H9 (cell line): Measurements from ENCODE around the gene RPL28. TPM values are rescaled to one million over a fixed set of nuclear protein-coding genes. Genes with fewer than 3 reads are reported as not detected.

Experiments used
- DNase-seq: peaks from one replicate; pipeline ENCODE4 v3.0.0-alpha.2; 2017
- H2AFZ ChIP-seq: one replicate; pipeline ENCODE4 v1.6.1; 2013; ENCODE audit warnings: mild to moderate bottlenecking, low read length, control low read depth, moderate library complexity
- H2AK5ac ChIP-seq: 2 replicates; pipeline ENCODE4 v1.6.1; 2013; ENCODE audit warnings: low read length, control low read depth, mixed read lengths; ENCODE audit not compliant: insufficient read length
- H2BK120ac ChIP-seq: one replicate; pipeline ENCODE4 v1.6.1; 2013; ENCODE audit warnings: low read depth, mild to moderate bottlenecking, low read length, control low read depth, inconsistent platforms; ENCODE audit not compliant: poor library complexity, severe bottlenecking
- H2BK12ac ChIP-seq: 2 replicates; pipeline ENCODE4 v1.6.1; 2013; ENCODE audit warnings: low read length, control low read depth, mixed read lengths, low read depth; ENCODE audit not compliant: insufficient read length
- H2BK15ac ChIP-seq: 2 replicates; pipeline ENCODE4 v1.6.1; 2013; ENCODE audit warnings: low read depth, low read length, control low read depth
- H2BK20ac ChIP-seq: one replicate; pipeline ENCODE4 v1.6.1; 2013; ENCODE audit warnings: low read depth, mild to moderate bottlenecking, low read length, control low read depth, inconsistent platforms; ENCODE audit not compliant: poor library complexity, severe bottlenecking
- H2BK5ac ChIP-seq: 2 replicates; pipeline ENCODE4 v1.6.1; 2013; ENCODE audit warnings: low read length, control low read depth, mixed read lengths; ENCODE audit not compliant: insufficient read length
- H3K14ac ChIP-seq: 2 replicates; pipeline ENCODE4 v1.6.1; 2013; ENCODE audit warnings: low read length, control low read depth; ENCODE audit not compliant: insufficient read depth
- H3K18ac ChIP-seq: 2 replicates; pipeline ENCODE4 v1.6.1; 2013; ENCODE audit warnings: low read depth, mild to moderate bottlenecking, mixed read lengths, low read length, control low read depth; ENCODE audit not compliant: insufficient read length
- H3K23ac ChIP-seq: 2 replicates; pipeline ENCODE4 v1.6.1; 2013; ENCODE audit warnings: low read length, control low read depth, mixed read lengths, low read depth; ENCODE audit not compliant: insufficient read length
- H3K23me2 ChIP-seq: 2 replicates; pipeline ENCODE4 v1.6.1; 2013; ENCODE audit warnings: low read depth, mild to moderate bottlenecking, mixed read lengths, low read length, control low read depth; ENCODE audit not compliant: insufficient read length, poor library complexity, severe bottlenecking
- H3K27ac ChIP-seq: 2 replicates; pipeline ENCODE4 v1.5.1; 2013; ENCODE audit warnings: low read length, control low read depth, mixed read lengths, low read depth; ENCODE audit not compliant: insufficient read length
- H3K27me3 ChIP-seq: 2 replicates; pipeline ENCODE4 v1.6.1; 2013; ENCODE audit warnings: low read length, control low read depth, inconsistent platforms; ENCODE audit not compliant: insufficient read depth
- H3K4ac ChIP-seq: 2 replicates; pipeline ENCODE4 v1.6.1; 2013; ENCODE audit warnings: low read depth, mild to moderate bottlenecking, control low read depth, inconsistent platforms, low read length, moderate library complexity
- H3K4me1 ChIP-seq: 2 replicates; pipeline ENCODE4 v1.6.1; 2013; ENCODE audit warnings: low read length, control low read depth, inconsistent platforms; ENCODE audit not compliant: insufficient read depth
- H3K4me2 ChIP-seq: 2 replicates; pipeline ENCODE4 v1.6.1; 2013; ENCODE audit warnings: low read length, control low read depth, mixed read lengths; ENCODE audit not compliant: insufficient read length, insufficient read depth
- H3K56ac ChIP-seq: 2 replicates; pipeline ENCODE4 v1.6.1; 2013; ENCODE audit warnings: low read depth, mild to moderate bottlenecking, mixed read lengths, low read length, control low read depth; ENCODE audit not compliant: insufficient read length
- H3K79me1 ChIP-seq: 2 replicates; pipeline ENCODE4 v1.6.1; 2013; ENCODE audit warnings: low read depth, mild to moderate bottlenecking, moderate library complexity, low read length, control low read depth, inconsistent platforms; ENCODE audit not compliant: insufficient read depth, poor library complexity, severe bottlenecking
- H3K79me2 ChIP-seq: 2 replicates; pipeline ENCODE4 v1.6.1; 2013; ENCODE audit warnings: low read length, control low read depth, inconsistent platforms; ENCODE audit not compliant: insufficient read depth
- H3K9ac ChIP-seq: 2 replicates; pipeline ENCODE4 v1.6.1; 2013; ENCODE audit warnings: low read length, control low read depth, mixed read lengths; ENCODE audit not compliant: insufficient read length; ENCODE audit errors: extremely low read depth
- H3K9me3 ChIP-seq: one replicate; pipeline ENCODE4 v1.6.1; 2013; ENCODE audit warnings: low read depth, low read length, inconsistent platforms; ENCODE audit not compliant: control insufficient read depth
- H3T11ph ChIP-seq: one replicate; pipeline ENCODE4 v1.6.1; 2013; ENCODE audit warnings: mild to moderate bottlenecking, low read length, control low read depth, inconsistent platforms
- H4K20me1 ChIP-seq: one replicate; pipeline ENCODE4 v1.6.1; 2013; ENCODE audit not compliant: control insufficient read depth, insufficient read length, insufficient read depth
- H4K5ac ChIP-seq: 2 replicates; pipeline ENCODE4 v1.6.1; 2013; ENCODE audit warnings: low read depth, mild to moderate bottlenecking, mixed read lengths, low read length, control low read depth; ENCODE audit not compliant: insufficient read length
- H4K8ac ChIP-seq: replicated peaks from 2 replicates; pipeline ENCODE4 v1.6.1; 2013; ENCODE audit warnings: low read length, control low read depth, mixed read lengths, low read depth; ENCODE audit not compliant: insufficient read length
- H4K91ac ChIP-seq: 2 replicates; pipeline ENCODE4 v1.6.1; 2013; ENCODE audit warnings: low read depth, mild to moderate bottlenecking, moderate library complexity, mixed read lengths, low read length, control low read depth; ENCODE audit not compliant: insufficient read length
- H3K27ac Mint-ChIP-seq, 3 experiments: 2 replicates in 2 of 3; 3 replicates in 1 of 3; pipeline ENCODE4 v1.8.0; 2020 to 2021; ENCODE audit warnings: mixed read lengths in 3 of 3, mild to moderate bottlenecking in 1 of 3, moderate library complexity in 1 of 3
- H3K27me3 Mint-ChIP-seq: 2 replicates; pipeline ENCODE4 v1.8.0; 2021; ENCODE audit warnings: low read depth, mild to moderate bottlenecking, moderate library complexity, mixed read lengths
- H3K36me3 Mint-ChIP-seq, 3 experiments: 2 replicates in 2 of 3; 3 replicates in 1 of 3; pipeline ENCODE4 v1.8.0; 2020 to 2021; ENCODE audit warnings: low read depth in 3 of 3, mixed read lengths in 3 of 3; ENCODE audit not compliant: insufficient read depth in 1 of 3
- H3K4me1 Mint-ChIP-seq, 2 experiments: 2 replicates each; pipeline ENCODE4 v1.8.0; 2020; ENCODE audit warnings: mixed read lengths in 2 of 2
- H3K4me3 Mint-ChIP-seq, 2 experiments: 2 replicates in 1 of 2; 3 replicates in 1 of 2; pipeline ENCODE4 v1.8.0; 2020 to 2021; ENCODE audit warnings: mild to moderate bottlenecking in 2 of 2, mixed read lengths in 2 of 2, moderate library complexity in 1 of 2
- H3K9me3 Mint-ChIP-seq, 2 experiments: 2 replicates in 1 of 2; 3 replicates in 1 of 2; pipeline ENCODE4 v1.8.0; 2020; ENCODE audit warnings: mild to moderate bottlenecking in 2 of 2, mixed read lengths in 2 of 2, moderate library complexity in 1 of 2
- CTCF ChIP-seq: fragments of 200-600 bp; sonication (generic); conservative IDR thresholded peaks from 3 replicates; pipeline ENCODE4 v1.8.0; 2021; ENCODE audit warnings: antibody characterized with exemption, mild to moderate bottlenecking
- WGBS: extraction: QIAGEN DNeasy Blood & Tissue Kit; methylation state at CpG from one replicate; pipeline ENCODE4 v1.1.7; 2013; ENCODE audit warnings: missing lambda C conversion rate, low lambda C conversion rate, mixed read lengths; ENCODE audit not compliant: insufficient read length; ENCODE audit errors: extremely low coverage; 5-methylcytosine and 5-hydroxymethylcytosine counted together
- total RNA-seq: library from RNA; stranded (reverse); gene quantifications from 2 replicates; pipeline ENCODE4 v1.2.1, GENCODE V29; 2021

Gene RPL28
- total RNA-seq, 1 experiment from 2014 or later: 2,076 TPM

- Histone ChIP-seq H3K4me2 (peak within 1 kb of the TSS; percentile 76), H4K91ac (no peak within 1 kb of the TSS), H3K79me2 (no peaks in the 10 kb centered on the region), H3K4me1 (no peaks in the 10 kb centered on the region), H2BK5ac (no peak within 1 kb of the TSS), H3K27me3 (peaks cover 5% of the 10 kb centered on the region), H3K56ac (no peak within 1 kb of the TSS), H2AK5ac (no peak within 1 kb of the TSS), H3K9ac (no peak within 1 kb of the TSS), H2BK12ac (no peak within 1 kb of the TSS), H2BK120ac (no peak within 1 kb of the TSS), H3K79me1 (no peaks in the 10 kb centered on the region), H2AFZ (no peak within 1 kb of the TSS), H4K20me1 (no peaks in the 10 kb centered on the region), H3K18ac (no peak within 1 kb of the TSS), H2BK20ac (no peak within 1 kb of the TSS), H3T11ph (no peak within 1 kb of the TSS), H2BK15ac (no peak within 1 kb of the TSS), H4K5ac (no peak within 1 kb of the TSS), H4K8ac (no peak within 1 kb of the TSS), H3K23me2 (peaks cover 10% of the 10 kb centered on the region), H3K4ac (no peak within 1 kb of the TSS), H3K14ac (no peak within 1 kb of the TSS; the same call in 1 of the 2 replicates), H3K27ac (no peak within 1 kb of the TSS), H3K9me3 (no peaks in the 10 kb centered on the region), H3K23ac (no peak within 1 kb of the TSS)
- Mint-ChIP-seq H3K9me3 (peaks cover 0 to 5% of the 10 kb centered on the region in 2 experiments; a peak in 2 of 5 replicates), H3K4me1 (peaks cover 28 to 44% of the 10 kb centered on the region in 2 experiments), H3K27me3 (peaks cover 74% of the 10 kb centered on the region), H3K4me3 (peak within 1 kb of the TSS; percentile 71 to 89), H3K27ac (peak within 1 kb of the TSS in 1 of 3 experiments; percentile 63; a peak in 2 of 7 replicates), H3K36me3 (peaks cover 0 to 6% (median 0%) of the 10 kb centered on the region in 3 experiments; a peak in 1 of 7 replicates)
- no peak for DNase-seq
- TF ChIP-seq CTCF: no peak
- WGBS: no CpG with 5 or more reads among the region's 32 CpGs
These were observed 15.3 kb upstream of the RPL28 start, which contains the start of gene IL11 for GRCh38 chr19:55370305-55370988. Gene IL11 (minus strand): TSS chr19:55370463. CDS start chr19:55370310, 153 bp downstream.
